Endothelial cell of hepatic sinusoid (primary cell): Measurements from ENCODE around the gene GBA3.

Experiments used
- in situ Hi-C: cut with HindIII; loops from 2 replicates; pipeline ENCODE4 v1.10.0; 2017; ENCODE audit warnings: low sequenced_read_pairs

Gene GBA3

GRCh38 chr4:22692736-22693135 lies at the start of gene GBA3:
Gene GBA3, plus strand, starts transcription at chr4:22692937.
- in situ Hi-C loops = loop anchor here (25.0 kb wide), 1 partner anchor 280 kb away; no protein-coding TSS in a partner anchor

- in situ Hi-C loops = no loop called here
Measured at GRCh38 chr4:22643952-22644351, 48.8 kb upstream of the GBA3 start.

GRCh38 chr4:22645481-22646182 lies 47.1 kb upstream of the GBA3 start:
- in situ Hi-C loops = no loop called here

GRCh38 chr4:22648996-22649395 lies 43.7 kb upstream of the GBA3 start:
- in situ Hi-C loops = no loop called here

- in situ Hi-C loops = no loop called here
Measured at GRCh38 chr4:22650771-22651170, 42.0 kb upstream of the GBA3 start.

- in situ Hi-C loops = no loop called here
Measured at GRCh38 chr4:22653752-22654151, 39.0 kb upstream of the GBA3 start.

- in situ Hi-C loops = no loop called here
Measured at GRCh38 chr4:22661443-22661842, 31.3 kb upstream of the GBA3 start.

- in situ Hi-C loops = no loop called here
Measured at GRCh38 chr4:22667332-22667940, 25.3 kb upstream of the GBA3 start.

- in situ Hi-C loops = no loop called here
Measured at GRCh38 chr4:22668301-22668700, 24.4 kb upstream of the GBA3 start.

- in situ Hi-C loops = no loop called here
Measured at GRCh38 chr4:22668702-22669101, 24.0 kb upstream of the GBA3 start.

- in situ Hi-C loops = no loop called here
Measured at GRCh38 chr4:22670956-22671355, 21.8 kb upstream of the GBA3 start.

- in situ Hi-C loops = no loop called here
Measured at GRCh38 chr4:22672519-22672918, 20.2 kb upstream of the GBA3 start.

GRCh38 chr4:22672944-22673343 lies 19.8 kb upstream of the GBA3 start:
- in situ Hi-C loops = no loop called here

- in situ Hi-C loops = loop anchor here (25.0 kb wide), 1 partner anchor 262 kb away; no protein-coding TSS in a partner anchor
Measured at GRCh38 chr4:22674700-22675099, 18.0 kb upstream of the GBA3 start.

GRCh38 chr4:22676063-22676462 lies 16.7 kb upstream of the GBA3 start:
- in situ Hi-C loops = loop anchor here (25.0 kb wide), 1 partner anchor 264 kb away; no protein-coding TSS in a partner anchor

GRCh38 chr4:22677780-22678179 lies 15.0 kb upstream of the GBA3 start:
- in situ Hi-C loops = loop anchor here (25.0 kb wide), 1 partner anchor 265 kb away; no protein-coding TSS in a partner anchor

GRCh38 chr4:22678940-22679854 lies 13.5 kb upstream of the GBA3 start:
- in situ Hi-C loops = loop anchor here (25.0 kb wide), 1 partner anchor 267 kb away; no protein-coding TSS in a partner anchor

- in situ Hi-C loops = loop anchor here (25.0 kb wide), 1 partner anchor 268 kb away; no protein-coding TSS in a partner anchor
Measured at GRCh38 chr4:22680065-22680642, 12.6 kb upstream of the GBA3 start.

- in situ Hi-C loops = loop anchor here (25.0 kb wide), 1 partner anchor 271 kb away; no protein-coding TSS in a partner anchor
Measured at GRCh38 chr4:22683726-22684125, 9.0 kb upstream of the GBA3 start.

- in situ Hi-C loops = loop anchor here (25.0 kb wide), 1 partner anchor 274 kb away; no protein-coding TSS in a partner anchor
Measured at GRCh38 chr4:22686141-22686540, 6.6 kb upstream of the GBA3 start.

GRCh38 chr4:22688236-22688635 lies 4.5 kb upstream of the GBA3 start:
- in situ Hi-C loops = loop anchor here (25.0 kb wide), 1 partner anchor 276 kb away; no protein-coding TSS in a partner anchor
